ENCODE data around the gene ZNF212.

The ZNF212 gene

GRCh38 chr7:149286811-149287400, 47.5 kb downstream of the ZNF212 start:
- no peak for DNase-seq (ENCODE audit: low read depth)

DNA sequence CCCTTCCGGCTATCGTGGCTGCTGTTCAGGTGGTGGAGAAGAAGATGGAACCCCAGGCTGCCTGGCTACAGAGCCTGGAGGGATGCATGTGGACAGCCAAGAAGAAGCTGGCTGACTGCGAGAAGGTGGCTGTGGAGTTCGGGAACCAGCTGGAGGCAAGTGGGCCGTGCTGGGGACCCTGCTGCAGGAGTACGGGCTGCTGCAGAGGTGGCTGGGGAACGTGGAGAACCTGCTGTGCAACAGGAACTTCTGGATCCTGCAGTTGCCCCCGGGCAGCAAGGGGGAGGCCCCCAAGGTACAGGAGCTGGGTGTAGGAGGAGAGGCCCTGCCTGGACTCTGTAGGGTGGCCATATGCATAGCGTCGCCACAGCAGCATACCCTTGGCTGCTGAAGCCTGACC, 48.2 kb downstream of the ZNF212 start:
- no peak for DNase-seq (ENCODE audit: low read depth)

DNA sequence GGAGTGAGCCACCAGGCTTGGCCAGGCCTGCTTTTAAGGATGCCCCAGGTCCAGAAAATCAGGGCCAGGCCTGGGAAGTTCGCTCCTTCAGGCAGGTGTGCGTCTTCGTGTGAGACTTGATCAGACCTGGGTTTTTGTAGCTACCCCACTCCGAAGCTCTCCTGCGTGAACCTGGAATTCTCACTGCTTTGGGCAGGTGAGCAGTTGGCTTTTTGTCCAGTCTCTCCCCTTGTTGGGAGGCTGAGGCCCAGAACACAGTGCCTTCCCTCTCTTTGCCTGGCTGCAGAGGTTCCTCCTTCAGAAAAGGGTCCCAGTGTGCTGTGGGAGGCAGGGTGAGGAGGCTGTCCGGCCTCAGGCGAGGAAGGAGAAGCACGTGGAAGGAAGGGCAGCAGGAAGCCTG, 49.8 kb downstream of the ZNF212 start:
- DNase-seq (ENCODE audit: low read depth): no peak

DNA sequence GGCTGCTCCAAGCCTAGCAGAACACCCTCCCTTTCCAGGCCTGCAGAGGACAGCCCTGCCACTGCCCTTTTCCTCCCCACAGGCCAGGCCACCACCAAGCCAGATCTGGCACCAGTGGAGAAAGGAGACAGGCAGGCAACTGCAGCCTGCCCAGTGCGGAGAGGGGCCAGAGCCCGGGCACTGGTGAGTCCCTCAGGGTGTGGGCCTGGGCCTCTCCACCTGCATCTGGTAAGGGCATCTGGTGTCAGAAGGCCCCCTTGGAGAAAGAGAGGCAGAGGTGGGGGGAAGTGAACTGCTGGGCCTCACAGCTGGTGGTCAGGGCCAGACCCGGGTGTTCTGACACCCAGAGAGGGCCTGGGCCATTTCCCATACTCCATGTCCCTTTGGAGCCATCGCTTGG, 50.4 kb downstream of the ZNF212 start:
- no peak for DNase-seq (ENCODE audit: low read depth)

DNA sequence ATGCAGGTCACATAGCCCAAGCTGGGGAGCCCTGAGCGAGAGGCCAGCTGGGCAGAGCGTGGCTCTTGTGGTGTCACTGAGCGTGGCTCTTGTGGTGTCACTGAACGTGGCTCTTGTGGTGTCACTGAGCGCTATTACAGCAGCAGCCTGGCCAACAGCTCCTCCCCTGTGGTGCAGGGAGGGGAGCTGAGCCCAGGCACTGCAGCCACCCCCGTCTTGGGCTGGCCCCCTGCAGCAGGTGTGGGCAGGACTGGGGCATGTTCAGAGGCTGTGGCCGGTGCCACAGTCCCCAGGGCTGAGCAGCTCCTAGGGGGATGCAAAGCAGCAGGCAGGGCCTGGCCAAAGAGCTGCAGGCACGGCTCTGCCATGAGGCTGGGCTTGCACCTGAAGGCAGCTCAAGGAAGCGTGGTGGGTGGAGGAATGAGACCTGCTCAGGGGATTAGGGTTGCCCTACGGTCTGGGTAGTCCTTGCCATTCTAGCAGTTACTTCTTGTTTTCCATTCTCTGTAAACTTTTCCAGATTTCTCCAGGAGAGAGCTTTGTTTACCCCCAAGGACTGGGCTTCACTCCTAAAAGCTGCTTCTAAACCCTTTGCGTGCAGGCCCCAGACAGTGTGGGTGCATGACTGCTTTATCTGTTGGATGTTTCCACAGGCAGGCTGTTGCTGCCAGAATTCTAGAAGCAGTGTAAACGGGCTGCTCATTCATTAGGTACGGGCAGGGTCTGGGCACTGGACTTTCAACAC, 51.8 kb downstream of the ZNF212 start:
- no peak for DNase-seq (ENCODE audit: low read depth)

DNA sequence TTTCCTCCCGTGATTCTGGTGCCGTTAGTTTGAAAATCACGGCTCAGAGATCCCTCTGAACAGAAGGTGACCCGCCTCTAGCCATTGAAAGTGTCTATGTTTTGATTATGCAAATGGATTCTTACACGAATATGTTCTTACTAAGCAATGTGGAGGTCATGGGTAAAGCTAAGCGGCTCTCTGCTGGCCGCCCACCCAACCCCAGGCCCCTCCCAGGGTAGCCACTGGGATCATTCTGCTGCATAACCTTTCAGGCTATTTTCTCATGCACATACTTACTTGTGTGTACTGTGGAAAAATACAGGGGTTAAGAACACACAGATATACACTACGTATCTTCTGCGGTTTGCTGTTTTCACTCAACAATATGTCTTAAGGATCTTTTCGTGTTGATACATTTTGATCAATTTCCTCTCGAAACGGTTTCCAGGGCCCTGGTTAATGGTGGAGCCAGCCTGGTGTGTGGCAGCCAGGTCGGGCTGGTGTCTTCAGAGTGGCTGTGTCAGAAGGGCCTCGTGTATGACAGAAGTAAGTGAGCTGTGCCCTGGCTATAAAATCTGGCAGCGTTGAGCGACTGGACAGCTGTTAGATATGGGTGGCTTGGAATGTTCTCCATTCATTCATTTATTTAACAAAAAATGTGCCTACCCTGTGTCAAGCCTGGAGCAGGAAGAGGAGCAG, 52.5 kb downstream of the ZNF212 start:
- no peak for DNase-seq (ENCODE audit: low read depth)

- DNase-seq (ENCODE audit: low read depth): no peak
Observed at GRCh38 chr7:149292462-149292823, 53.0 kb downstream of the ZNF212 start.

- DNase-seq (ENCODE audit: low read depth): no peak
Observed at GRCh38 chr7:149293338-149293737, 53.9 kb downstream of the ZNF212 start.

- no peak for DNase-seq (ENCODE audit: low read depth)
Observed at GRCh38 chr7:149293946-149294633, 54.6 kb downstream of the ZNF212 start.

- no peak for DNase-seq (ENCODE audit: low read depth)
Observed at GRCh38 chr7:149294634-149295480, 55.4 kb downstream of the ZNF212 start.

DNA sequence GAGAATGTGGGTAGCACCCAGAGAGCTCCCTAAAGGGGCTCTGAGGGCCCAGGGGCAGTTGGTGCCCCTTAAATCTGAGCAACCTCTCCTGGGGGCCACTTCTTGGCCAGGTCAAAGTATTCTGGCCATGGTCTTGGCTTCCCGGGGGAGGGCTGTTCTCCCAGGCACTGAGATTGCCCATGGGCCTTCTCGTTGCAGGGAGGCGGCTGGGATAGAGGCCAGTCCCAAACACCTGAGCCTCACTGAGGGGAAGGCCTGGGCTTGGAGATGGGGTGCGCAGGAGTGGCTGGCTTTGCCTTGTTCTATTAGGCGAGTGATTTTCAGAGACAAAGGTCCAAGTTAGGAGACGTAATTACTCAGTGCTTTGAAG, 56.0 kb downstream of the ZNF212 start:
- DNase-seq (ENCODE audit: low read depth): no peak

DNA sequence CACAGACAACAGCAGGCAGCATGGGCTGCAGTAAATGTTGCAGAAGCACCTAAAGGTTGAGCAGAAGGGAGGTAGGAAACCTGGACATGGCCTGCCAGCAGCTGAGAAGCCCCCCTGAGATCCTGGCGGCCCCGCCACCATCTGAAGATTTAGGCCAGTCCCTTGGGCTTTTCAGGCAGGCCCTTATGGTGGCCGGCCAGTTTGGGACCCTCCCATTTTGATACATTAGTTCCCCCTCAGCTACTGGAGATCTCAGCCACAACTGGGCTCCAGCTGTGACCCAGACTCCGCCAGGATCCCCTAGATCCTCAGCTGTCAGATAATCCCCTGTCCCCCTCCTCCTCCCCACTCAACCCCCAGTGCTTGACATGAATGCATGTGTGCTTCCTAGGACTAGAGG, 56.9 kb downstream of the ZNF212 start:
- no peak for DNase-seq (ENCODE audit: low read depth)

GRCh38 chr7:149297034-149297755, 57.7 kb downstream of the ZNF212 start:
- DNase-seq (ENCODE audit: low read depth): no peak

- DNase-seq (ENCODE audit: low read depth): no peak
Observed at GRCh38 chr7:149300620-149301285, 61.3 kb downstream of the ZNF212 start.

DNA sequence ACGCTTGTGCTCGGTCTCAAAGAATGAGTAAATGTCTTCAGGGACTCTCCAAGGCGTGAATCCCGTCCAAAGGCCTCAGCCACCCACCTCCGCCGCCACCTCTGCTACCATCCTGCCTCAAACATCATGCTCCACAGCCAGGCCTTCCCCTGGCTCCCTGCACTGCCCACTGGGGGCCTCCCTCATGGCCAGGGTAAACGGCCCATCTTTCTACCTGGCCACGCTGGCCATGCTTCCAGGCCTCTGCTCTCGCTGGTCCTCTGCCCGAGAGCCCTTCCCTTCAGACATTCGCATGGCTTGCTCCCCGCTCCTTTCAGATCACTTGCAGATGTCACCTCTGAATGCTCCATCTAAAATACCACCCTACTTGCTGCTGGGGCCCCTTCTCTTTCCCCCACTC, 62.8 kb downstream of the ZNF212 start:
- DNase-seq (ENCODE audit: low read depth): no peak

- DNase-seq (ENCODE audit: low read depth): no peak
Observed at GRCh38 chr7:149302865-149303264, 63.4 kb downstream of the ZNF212 start.

GRCh38 chr7:149304006-149304405, 64.6 kb downstream of the ZNF212 start:
- no peak for DNase-seq (ENCODE audit: low read depth)

Measured in HS-27A (cell line).